ENCODE measurements around the gene FSIP1.

DNA sequence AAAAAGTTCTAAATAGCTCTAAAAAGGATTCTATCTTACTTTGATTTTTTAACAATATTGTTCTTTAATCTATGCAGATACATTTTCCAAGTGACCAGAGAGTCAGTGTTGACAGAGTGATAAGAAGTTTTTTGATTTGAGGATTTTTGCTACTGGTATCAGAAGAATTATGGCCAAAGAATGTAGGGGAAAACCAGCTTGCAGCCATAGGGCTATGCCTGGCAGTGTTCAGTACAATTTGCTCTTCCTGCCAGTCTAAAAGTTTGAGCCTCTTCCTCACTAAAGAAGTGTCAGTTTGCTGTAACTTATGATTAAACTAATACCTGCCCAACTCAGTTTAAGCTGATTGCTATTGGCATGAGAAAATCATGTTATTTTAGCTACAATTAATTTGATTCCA lies 35.3 kb upstream of the FSIP1 start:
- TF ChIP-seq POLR2A (IDR thresholded peaks at IDR 0.05; ENCODE audit: low read depth, low read length) (no peak), POLR2AphosphoS5 (IDR thresholded peaks at IDR 0.05; ENCODE audit: low read depth, low read length) (no peak), SPI1 (IDR thresholded peaks at IDR 0.05; ENCODE audit: low read depth, low read length) (no peak), TAF1 (IDR thresholded peaks at IDR 0.05; ENCODE audit: low read depth, low read length) (no peak)
